H9 (cell line): ENCODE measurements around the gene LAMA3. TPM values are rescaled to one million over a fixed set of nuclear protein-coding genes. Genes with fewer than 3 reads are reported as not detected.

Experiments
- DNase-seq: peaks from one replicate; pipeline ENCODE4 v3.0.0-alpha.2; 2017
- H2AFZ ChIP-seq: one replicate; pipeline ENCODE4 v1.6.1; 2013; ENCODE audit warnings: mild to moderate bottlenecking, low read length, control low read depth, moderate library complexity
- H2AK5ac ChIP-seq: 2 replicates; pipeline ENCODE4 v1.6.1; 2013; ENCODE audit warnings: low read length, control low read depth, mixed read lengths; ENCODE audit not compliant: insufficient read length
- H2BK120ac ChIP-seq: one replicate; pipeline ENCODE4 v1.6.1; 2013; ENCODE audit warnings: low read depth, mild to moderate bottlenecking, low read length, control low read depth, inconsistent platforms; ENCODE audit not compliant: poor library complexity, severe bottlenecking
- H2BK12ac ChIP-seq: 2 replicates; pipeline ENCODE4 v1.6.1; 2013; ENCODE audit warnings: low read length, control low read depth, mixed read lengths, low read depth; ENCODE audit not compliant: insufficient read length
- H2BK15ac ChIP-seq: 2 replicates; pipeline ENCODE4 v1.6.1; 2013; ENCODE audit warnings: low read depth, low read length, control low read depth
- H2BK20ac ChIP-seq: one replicate; pipeline ENCODE4 v1.6.1; 2013; ENCODE audit warnings: low read depth, mild to moderate bottlenecking, low read length, control low read depth, inconsistent platforms; ENCODE audit not compliant: poor library complexity, severe bottlenecking
- H2BK5ac ChIP-seq: 2 replicates; pipeline ENCODE4 v1.6.1; 2013; ENCODE audit warnings: low read length, control low read depth, mixed read lengths; ENCODE audit not compliant: insufficient read length
- H3K14ac ChIP-seq: 2 replicates; pipeline ENCODE4 v1.6.1; 2013; ENCODE audit warnings: low read length, control low read depth; ENCODE audit not compliant: insufficient read depth
- H3K18ac ChIP-seq: 2 replicates; pipeline ENCODE4 v1.6.1; 2013; ENCODE audit warnings: low read depth, mild to moderate bottlenecking, mixed read lengths, low read length, control low read depth; ENCODE audit not compliant: insufficient read length
- H3K23ac ChIP-seq: 2 replicates; pipeline ENCODE4 v1.6.1; 2013; ENCODE audit warnings: low read length, control low read depth, mixed read lengths, low read depth; ENCODE audit not compliant: insufficient read length
- H3K23me2 ChIP-seq: 2 replicates; pipeline ENCODE4 v1.6.1; 2013; ENCODE audit warnings: low read depth, mild to moderate bottlenecking, mixed read lengths, low read length, control low read depth; ENCODE audit not compliant: insufficient read length, poor library complexity, severe bottlenecking
- H3K27ac ChIP-seq: 2 replicates; pipeline ENCODE4 v1.5.1; 2013; ENCODE audit warnings: low read length, control low read depth, mixed read lengths, low read depth; ENCODE audit not compliant: insufficient read length
- H3K27me3 ChIP-seq: 2 replicates; pipeline ENCODE4 v1.6.1; 2013; ENCODE audit warnings: low read length, control low read depth, inconsistent platforms; ENCODE audit not compliant: insufficient read depth
- H3K4ac ChIP-seq: 2 replicates; pipeline ENCODE4 v1.6.1; 2013; ENCODE audit warnings: low read depth, mild to moderate bottlenecking, control low read depth, inconsistent platforms, low read length, moderate library complexity
- H3K4me1 ChIP-seq: 2 replicates; pipeline ENCODE4 v1.6.1; 2013; ENCODE audit warnings: low read length, control low read depth, inconsistent platforms; ENCODE audit not compliant: insufficient read depth
- H3K4me2 ChIP-seq: 2 replicates; pipeline ENCODE4 v1.6.1; 2013; ENCODE audit warnings: low read length, control low read depth, mixed read lengths; ENCODE audit not compliant: insufficient read length, insufficient read depth
- H3K56ac ChIP-seq: 2 replicates; pipeline ENCODE4 v1.6.1; 2013; ENCODE audit warnings: low read depth, mild to moderate bottlenecking, mixed read lengths, low read length, control low read depth; ENCODE audit not compliant: insufficient read length
- H3K79me1 ChIP-seq: 2 replicates; pipeline ENCODE4 v1.6.1; 2013; ENCODE audit warnings: low read depth, mild to moderate bottlenecking, moderate library complexity, low read length, control low read depth, inconsistent platforms; ENCODE audit not compliant: insufficient read depth, poor library complexity, severe bottlenecking
- H3K79me2 ChIP-seq: 2 replicates; pipeline ENCODE4 v1.6.1; 2013; ENCODE audit warnings: low read length, control low read depth, inconsistent platforms; ENCODE audit not compliant: insufficient read depth
- H3K9ac ChIP-seq: 2 replicates; pipeline ENCODE4 v1.6.1; 2013; ENCODE audit warnings: low read length, control low read depth, mixed read lengths; ENCODE audit not compliant: insufficient read length; ENCODE audit errors: extremely low read depth
- H3K9me3 ChIP-seq: one replicate; pipeline ENCODE4 v1.6.1; 2013; ENCODE audit warnings: low read depth, low read length, inconsistent platforms; ENCODE audit not compliant: control insufficient read depth
- H3T11ph ChIP-seq: one replicate; pipeline ENCODE4 v1.6.1; 2013; ENCODE audit warnings: mild to moderate bottlenecking, low read length, control low read depth, inconsistent platforms
- H4K20me1 ChIP-seq: one replicate; pipeline ENCODE4 v1.6.1; 2013; ENCODE audit not compliant: control insufficient read depth, insufficient read length, insufficient read depth
- H4K5ac ChIP-seq: 2 replicates; pipeline ENCODE4 v1.6.1; 2013; ENCODE audit warnings: low read depth, mild to moderate bottlenecking, mixed read lengths, low read length, control low read depth; ENCODE audit not compliant: insufficient read length
- H4K8ac ChIP-seq: replicated peaks from 2 replicates; pipeline ENCODE4 v1.6.1; 2013; ENCODE audit warnings: low read length, control low read depth, mixed read lengths, low read depth; ENCODE audit not compliant: insufficient read length
- H4K91ac ChIP-seq: 2 replicates; pipeline ENCODE4 v1.6.1; 2013; ENCODE audit warnings: low read depth, mild to moderate bottlenecking, moderate library complexity, mixed read lengths, low read length, control low read depth; ENCODE audit not compliant: insufficient read length
- H3K27ac Mint-ChIP-seq, 3 experiments: 2 replicates in 2 of 3; 3 replicates in 1 of 3; pipeline ENCODE4 v1.8.0; 2020 to 2021; ENCODE audit warnings: mixed read lengths in 3 of 3, mild to moderate bottlenecking in 1 of 3, moderate library complexity in 1 of 3
- H3K27me3 Mint-ChIP-seq: 2 replicates; pipeline ENCODE4 v1.8.0; 2021; ENCODE audit warnings: low read depth, mild to moderate bottlenecking, moderate library complexity, mixed read lengths
- H3K36me3 Mint-ChIP-seq, 3 experiments: 2 replicates in 2 of 3; 3 replicates in 1 of 3; pipeline ENCODE4 v1.8.0; 2020 to 2021; ENCODE audit warnings: low read depth in 3 of 3, mixed read lengths in 3 of 3; ENCODE audit not compliant: insufficient read depth in 1 of 3
- H3K4me1 Mint-ChIP-seq, 2 experiments: 2 replicates each; pipeline ENCODE4 v1.8.0; 2020; ENCODE audit warnings: mixed read lengths in 2 of 2
- H3K4me3 Mint-ChIP-seq, 2 experiments: 2 replicates in 1 of 2; 3 replicates in 1 of 2; pipeline ENCODE4 v1.8.0; 2020 to 2021; ENCODE audit warnings: mild to moderate bottlenecking in 2 of 2, mixed read lengths in 2 of 2, moderate library complexity in 1 of 2
- H3K9me3 Mint-ChIP-seq, 2 experiments: 2 replicates in 1 of 2; 3 replicates in 1 of 2; pipeline ENCODE4 v1.8.0; 2020; ENCODE audit warnings: mild to moderate bottlenecking in 2 of 2, mixed read lengths in 2 of 2, moderate library complexity in 1 of 2
- CTCF ChIP-seq: fragments of 200-600 bp; sonication (generic); conservative IDR thresholded peaks from 3 replicates; pipeline ENCODE4 v1.8.0; 2021; ENCODE audit warnings: antibody characterized with exemption, mild to moderate bottlenecking
- WGBS: extraction: QIAGEN DNeasy Blood & Tissue Kit; methylation state at CpG from one replicate; pipeline ENCODE4 v1.1.7; 2013; ENCODE audit warnings: missing lambda C conversion rate, low lambda C conversion rate, mixed read lengths; ENCODE audit not compliant: insufficient read length; ENCODE audit errors: extremely low coverage; 5-methylcytosine and 5-hydroxymethylcytosine counted together
- total RNA-seq: library from RNA; stranded (reverse); gene quantifications from 2 replicates; pipeline ENCODE4 v1.2.1, GENCODE V29; 2021

Gene LAMA3
- total RNA-seq, 1 experiment from 2014 or later: 0.33 TPM

GRCh38 chr18:23992089-23992940 is 303.1 kb downstream of the LAMA3 start:
- DNase-seq: no peak
- peaks cover 4 to 6% of the 10 kb centered on the region in 2 experiments; a peak in 2 of 4 replicates for H3K4me1 Mint-ChIP-seq
- H3K9me3 ChIP-seq: no peaks in the 10 kb centered on the region
- no peak overlapping the region for H2BK15ac ChIP-seq
- H3K36me3 Mint-ChIP-seq: no peaks in the 10 kb centered on the region
- no peak overlapping the region for H3K27ac Mint-ChIP-seq
- H3K79me1 ChIP-seq: no peaks in the 10 kb centered on the region
- H3K4ac ChIP-seq: no peak overlapping the region
- H3K9ac ChIP-seq: no peak overlapping the region
- H3K27me3 Mint-ChIP-seq: no peaks in the 10 kb centered on the region
- no peak overlapping the region for H3T11ph ChIP-seq
- WGBS: no CpG with 5 or more reads among the region's 7 CpGs
- no peaks in the 10 kb centered on the region for H3K9me3 Mint-ChIP-seq
- no peak overlapping the region for H2AK5ac ChIP-seq
- no peaks in the 10 kb centered on the region for H3K79me2 ChIP-seq
- no peak overlapping the region for H2BK12ac ChIP-seq
- no peak overlapping the region for H2AFZ ChIP-seq
- no peak overlapping the region for H2BK120ac ChIP-seq
- H3K23me2 ChIP-seq: no peaks in the 10 kb centered on the region
- H3K18ac ChIP-seq: no peak overlapping the region
- H3K4me3 Mint-ChIP-seq: no peak overlapping the region
- H4K5ac ChIP-seq: no peak overlapping the region
- no peaks in the 10 kb centered on the region for H3K27me3 ChIP-seq
- no peak overlapping the region for H3K14ac ChIP-seq
- no peak overlapping the region for H3K4me2 ChIP-seq
- H2BK20ac ChIP-seq: no peak overlapping the region
- H4K91ac ChIP-seq: no peak overlapping the region
- no peak overlapping the region for H4K8ac ChIP-seq
- no peaks in the 10 kb centered on the region for H4K20me1 ChIP-seq
- no peak overlapping the region for H3K56ac ChIP-seq
- H3K27ac ChIP-seq: no peak overlapping the region
- no peak overlapping the region for H2BK5ac ChIP-seq
- H3K23ac ChIP-seq: no peak overlapping the region
- TF ChIP-seq CTCF: no peak
- H3K4me1 ChIP-seq: no peaks in the 10 kb centered on the region; the same call in 1 of the 2 replicates
